A673 (cell line): Measurements from ENCODE around the gene UFD1.

Experiments used
- EZH2 ChIP-seq: fragments of 200-600 bp; sonication (generic); IDR thresholded peaks from 2 replicates; pipeline ENCODE4 v1.6.1; 2017; ENCODE audit warnings: borderline replicate concordance, low read depth, mild to moderate bottlenecking, mixed read lengths, antibody characterized with exemption, low read length; ENCODE audit not compliant: poor library complexity, severe bottlenecking
- TF ChIP-seq, protein P1 (sequence below): fragments of 300-800, 200-600 bp; sonication (generic); conservative IDR thresholded peaks from 2 replicates; pipeline ENCODE4 v1.5.1; 2017; ENCODE audit warnings: low read depth, mild to moderate bottlenecking, antibody characterized with exemption, low read length, moderate library complexity, mixed read lengths

DNA sequence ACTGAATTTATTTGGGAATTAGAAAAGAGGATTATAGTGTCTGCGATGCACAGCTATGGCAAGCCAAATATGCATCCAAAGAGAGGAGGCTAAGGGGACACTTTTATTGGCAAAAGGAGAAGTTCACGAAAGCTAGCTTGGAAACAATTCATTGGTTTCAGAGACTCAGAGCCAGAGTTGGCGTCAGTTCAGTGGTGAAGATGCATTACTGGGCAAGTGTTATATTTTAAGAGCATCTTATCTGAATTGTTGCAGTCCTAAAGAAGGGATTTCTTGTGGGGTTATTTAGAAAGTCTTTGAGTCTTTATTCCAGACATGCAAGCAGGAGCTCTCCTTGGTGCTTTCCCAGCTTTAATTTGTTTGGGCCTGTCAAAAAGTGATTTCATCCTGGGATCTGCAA lies 30.2 kb upstream of the UFD1 start:
- TF ChIP-seq, protein P1, sequence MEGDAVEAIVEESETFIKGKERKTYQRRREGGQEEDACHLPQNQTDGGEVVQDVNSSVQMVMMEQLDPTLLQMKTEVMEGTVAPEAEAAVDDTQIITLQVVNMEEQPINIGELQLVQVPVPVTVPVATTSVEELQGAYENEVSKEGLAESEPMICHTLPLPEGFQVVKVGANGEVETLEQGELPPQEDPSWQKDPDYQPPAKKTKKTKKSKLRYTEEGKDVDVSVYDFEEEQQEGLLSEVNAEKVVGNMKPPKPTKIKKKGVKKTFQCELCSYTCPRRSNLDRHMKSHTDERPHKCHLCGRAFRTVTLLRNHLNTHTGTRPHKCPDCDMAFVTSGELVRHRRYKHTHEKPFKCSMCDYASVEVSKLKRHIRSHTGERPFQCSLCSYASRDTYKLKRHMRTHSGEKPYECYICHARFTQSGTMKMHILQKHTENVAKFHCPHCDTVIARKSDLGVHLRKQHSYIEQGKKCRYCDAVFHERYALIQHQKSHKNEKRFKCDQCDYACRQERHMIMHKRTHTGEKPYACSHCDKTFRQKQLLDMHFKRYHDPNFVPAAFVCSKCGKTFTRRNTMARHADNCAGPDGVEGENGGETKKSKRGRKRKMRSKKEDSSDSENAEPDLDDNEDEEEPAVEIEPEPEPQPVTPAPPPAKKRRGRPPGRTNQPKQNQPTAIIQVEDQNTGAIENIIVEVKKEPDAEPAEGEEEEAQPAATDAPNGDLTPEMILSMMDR: no peak
- TF ChIP-seq EZH2: no peak
